ENCODE measurements around the gene CCDC149.

DNA sequence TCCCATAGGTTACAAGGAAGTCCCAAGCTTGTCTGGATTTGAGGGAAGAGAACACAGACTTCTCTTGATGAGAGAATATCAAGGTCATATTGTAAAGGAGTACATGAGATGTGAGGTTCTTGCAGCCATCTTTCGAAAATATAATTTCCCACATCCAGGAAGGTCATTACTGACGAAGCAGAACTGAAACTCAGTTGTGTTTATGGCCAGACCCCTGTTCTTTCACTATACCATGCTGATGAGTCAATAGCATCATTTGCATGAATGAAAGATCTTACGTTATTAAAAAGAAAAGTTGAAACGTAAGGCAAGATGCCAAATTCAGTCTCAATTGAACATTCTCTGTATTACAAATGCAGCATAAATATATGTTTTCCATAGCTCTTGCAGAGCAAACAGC is 14.2 kb upstream of the CCDC149 start:
- no peak for TF ChIP-seq ZNF76 (CRISPR knock-in tag; IDR thresholded peaks at IDR 0.05; ENCODE audit: borderline replicate concordance)
- TF ChIP-seq, protein P1, sequence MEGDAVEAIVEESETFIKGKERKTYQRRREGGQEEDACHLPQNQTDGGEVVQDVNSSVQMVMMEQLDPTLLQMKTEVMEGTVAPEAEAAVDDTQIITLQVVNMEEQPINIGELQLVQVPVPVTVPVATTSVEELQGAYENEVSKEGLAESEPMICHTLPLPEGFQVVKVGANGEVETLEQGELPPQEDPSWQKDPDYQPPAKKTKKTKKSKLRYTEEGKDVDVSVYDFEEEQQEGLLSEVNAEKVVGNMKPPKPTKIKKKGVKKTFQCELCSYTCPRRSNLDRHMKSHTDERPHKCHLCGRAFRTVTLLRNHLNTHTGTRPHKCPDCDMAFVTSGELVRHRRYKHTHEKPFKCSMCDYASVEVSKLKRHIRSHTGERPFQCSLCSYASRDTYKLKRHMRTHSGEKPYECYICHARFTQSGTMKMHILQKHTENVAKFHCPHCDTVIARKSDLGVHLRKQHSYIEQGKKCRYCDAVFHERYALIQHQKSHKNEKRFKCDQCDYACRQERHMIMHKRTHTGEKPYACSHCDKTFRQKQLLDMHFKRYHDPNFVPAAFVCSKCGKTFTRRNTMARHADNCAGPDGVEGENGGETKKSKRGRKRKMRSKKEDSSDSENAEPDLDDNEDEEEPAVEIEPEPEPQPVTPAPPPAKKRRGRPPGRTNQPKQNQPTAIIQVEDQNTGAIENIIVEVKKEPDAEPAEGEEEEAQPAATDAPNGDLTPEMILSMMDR (IDR thresholded peaks at IDR 0.05 in 2 of 3, conservative IDR thresholded peaks at IDR 0.05 in 1 of 3; ENCODE audit: insufficient read depth in 2 of 3, low read depth in 1 of 3, low read length in 3 of 3): no peak
- TF ChIP-seq FOSL1 (tag; conservative IDR thresholded peaks at IDR 0.05): no peak
- TF ChIP-seq SAP30 (IDR thresholded peaks at IDR 0.05; ENCODE audit: borderline replicate concordance, insufficient read depth, low read depth, low read length, poor library complexity, severe bottlenecking): no peak
- no peak for TF ChIP-seq ARID1B (IDR thresholded peaks at IDR 0.05)
- TF ChIP-seq, protein P2, sequence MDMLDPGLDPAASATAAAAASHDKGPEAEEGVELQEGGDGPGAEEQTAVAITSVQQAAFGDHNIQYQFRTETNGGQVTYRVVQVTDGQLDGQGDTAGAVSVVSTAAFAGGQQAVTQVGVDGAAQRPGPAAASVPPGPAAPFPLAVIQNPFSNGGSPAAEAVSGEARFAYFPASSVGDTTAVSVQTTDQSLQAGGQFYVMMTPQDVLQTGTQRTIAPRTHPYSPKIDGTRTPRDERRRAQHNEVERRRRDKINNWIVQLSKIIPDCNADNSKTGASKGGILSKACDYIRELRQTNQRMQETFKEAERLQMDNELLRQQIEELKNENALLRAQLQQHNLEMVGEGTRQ (CRISPR knock-in tag; IDR thresholded peaks at IDR 0.05): no peak
- TF ChIP-seq TAF1 (IDR thresholded peaks at IDR 0.05; ENCODE audit: control insufficient read depth, extremely low read depth, insufficient read depth, low read length, severe bottlenecking): no peak
- TF ChIP-seq BRD4 (IDR thresholded peaks at IDR 0.05): no peak
- TF ChIP-seq YY1 (IDR thresholded peaks at IDR 0.05; ENCODE audit: borderline replicate concordance in 1 of 3, control insufficient read depth in 1 of 3, extremely low read depth in 1 of 3, insufficient read depth in 3 of 3, insufficient read length in 1 of 3, insufficient replicate concordance in 2 of 3, low read depth in 1 of 3, low read length in 2 of 3): no peak
- no peak for TF ChIP-seq FOS (IDR thresholded peaks at IDR 0.05; ENCODE audit: extremely low read depth, insufficient read length)
- TF ChIP-seq, protein P3, sequence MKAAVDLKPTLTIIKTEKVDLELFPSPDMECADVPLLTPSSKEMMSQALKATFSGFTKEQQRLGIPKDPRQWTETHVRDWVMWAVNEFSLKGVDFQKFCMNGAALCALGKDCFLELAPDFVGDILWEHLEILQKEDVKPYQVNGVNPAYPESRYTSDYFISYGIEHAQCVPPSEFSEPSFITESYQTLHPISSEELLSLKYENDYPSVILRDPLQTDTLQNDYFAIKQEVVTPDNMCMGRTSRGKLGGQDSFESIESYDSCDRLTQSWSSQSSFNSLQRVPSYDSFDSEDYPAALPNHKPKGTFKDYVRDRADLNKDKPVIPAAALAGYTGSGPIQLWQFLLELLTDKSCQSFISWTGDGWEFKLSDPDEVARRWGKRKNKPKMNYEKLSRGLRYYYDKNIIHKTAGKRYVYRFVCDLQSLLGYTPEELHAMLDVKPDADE (conservative IDR thresholded peaks at IDR 0.05; ENCODE audit: control insufficient read depth, low read depth, low read length): no peak
- TF ChIP-seq ZNF695 (CRISPR knock-in tag; IDR thresholded peaks at IDR 0.05): no peak
- TF ChIP-seq, protein P4, sequence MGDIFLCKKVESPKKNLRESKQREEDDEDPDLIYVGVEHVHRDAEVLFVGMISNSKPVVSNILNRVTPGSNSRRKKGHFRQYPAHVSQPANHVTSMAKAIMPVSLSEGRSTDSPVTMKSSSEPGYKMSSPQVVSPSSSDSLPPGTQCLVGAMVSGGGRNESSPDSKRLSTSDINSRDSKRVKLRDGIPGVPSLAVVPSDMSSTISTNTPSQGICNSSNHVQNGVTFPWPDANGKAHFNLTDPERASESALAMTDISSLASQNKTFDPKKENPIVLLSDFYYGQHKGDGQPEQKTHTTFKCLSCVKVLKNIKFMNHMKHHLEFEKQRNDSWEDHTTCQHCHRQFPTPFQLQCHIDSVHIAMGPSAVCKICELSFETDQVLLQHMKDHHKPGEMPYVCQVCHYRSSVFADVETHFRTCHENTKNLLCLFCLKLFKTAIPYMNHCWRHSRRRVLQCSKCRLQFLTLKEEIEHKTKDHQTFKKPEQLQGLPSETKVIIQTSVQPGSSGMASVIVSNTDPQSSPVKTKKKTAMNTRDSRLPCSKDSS (IDR thresholded peaks at IDR 0.05; ENCODE audit: low read depth, partially characterized antibody): no peak
